SJSA1 (cell line): ENCODE measurements around the gene ANXA11. TPM values are rescaled to one million over a fixed set of nuclear protein-coding genes. Genes with fewer than 3 reads are reported as not detected.

Experiments used
- DNase-seq, 2 experiments: peaks; one replicate each; pipeline ENCODE4 v3.0.0-alpha.2; 2015 to 2020; ENCODE audit warnings: low spot score in 2 of 2, low read depth in 1 of 2
- H3K27ac ChIP-seq: fragments of 250-450 bp; sonication (Bioruptor Pico); 2 replicates; pipeline ENCODE4 v1.5.1; 2020; ENCODE audit warnings: mild to moderate bottlenecking, moderate library complexity
- H3K27me3 ChIP-seq: fragments of 250-450 bp; sonication (Bioruptor Pico); replicated peaks from 2 replicates; pipeline ENCODE4 v1.5.1; 2020; ENCODE audit warnings: mild to moderate bottlenecking, moderate library complexity
- H3K36me3 ChIP-seq: fragments of 250-450 bp; sonication (Bioruptor Pico); 2 replicates; pipeline ENCODE4 v1.5.1; 2020; ENCODE audit warnings: mild to moderate bottlenecking
- H3K4me1 ChIP-seq: fragments of 250-450 bp; sonication (Bioruptor Pico); replicated peaks from 2 replicates; pipeline ENCODE4 v1.6.1; 2021; ENCODE audit warnings: mild to moderate bottlenecking
- H3K4me3 ChIP-seq: fragments of 250-450 bp; sonication (Bioruptor Pico); 2 replicates; pipeline ENCODE4 v1.5.1; 2020; ENCODE audit warnings: mild to moderate bottlenecking
- H3K9me3 ChIP-seq: fragments of 250-450 bp; sonication (Bioruptor Pico); replicated peaks from 2 replicates; pipeline ENCODE4 v1.5.1; 2020; ENCODE audit warnings: mild to moderate bottlenecking
- total RNA-seq: library from RNA; depleted of rRNA; stranded (reverse); fragments of >200 nt; shearing (Covaris generic); gene quantifications from 2 replicates; pipeline ENCODE4 v1.2.3, GENCODE V29; 2014

The ANXA11 gene
- total RNA-seq, 1 experiment from 2014 or later, result 114 TPM

GRCh38 chr10:80173466-80173865 lies 31.9 kb downstream of the ANXA11 start:
- peaks cover 50% of the 10 kb centered on the region for H3K36me3 ChIP-seq

GRCh38 chr10:80172896-80173295 lies 32.4 kb downstream of the ANXA11 start:
- 0 out of 2 replicates have a peak, but pooled peaks cover 5% of the 10 kb centered on the region for H3K4me1 ChIP-seq
- no peaks in the 10 kb centered on the region for H3K27me3 ChIP-seq
- H3K27ac ChIP-seq, result no peak overlapping the region
- H3K36me3 ChIP-seq, result peaks cover 50% of the 10 kb centered on the region
- DNase-seq, result no peak
- H3K9me3 ChIP-seq, result no peaks in the 10 kb centered on the region
- no peak overlapping the region for H3K4me3 ChIP-seq

More at GRCh38 chr10:80173466-80173865, 31.9 kb downstream of the ANXA11 start:
- H3K9me3 ChIP-seq, result no peaks in the 10 kb centered on the region
- no peak overlapping the region for H3K27ac ChIP-seq
- H3K4me3 ChIP-seq, result no peak overlapping the region
- no peak for DNase-seq
- no peaks in the 10 kb centered on the region for H3K27me3 ChIP-seq
- H3K4me1 ChIP-seq, result 0 out of 2 replicates have a peak, but pooled peaks cover 5% of the 10 kb centered on the region

- Histone ChIP-seq H3K9me3 (no peaks in the 10 kb centered on the region), H3K27me3 (no peaks in the 10 kb centered on the region), H3K4me3 (no peak overlapping the region), H3K27ac (no peak overlapping the region), H3K36me3 (peaks cover 63% of the 10 kb centered on the region), H3K4me1 (peaks cover 13% of the 10 kb centered on the region)
- no peak for DNase-seq
Observed at GRCh38 chr10:80171248-80171660, 34.1 kb downstream of the ANXA11 start.

GRCh38 chr10:80170641-80171040 lies 34.7 kb downstream of the ANXA11 start:
- H3K4me1 ChIP-seq, result peaks cover 19% of the 10 kb centered on the region
- DNase-seq, result no peak
- no peaks in the 10 kb centered on the region for H3K27me3 ChIP-seq
- no peak overlapping the region for H3K4me3 ChIP-seq
- no peak overlapping the region for H3K27ac ChIP-seq
- H3K9me3 ChIP-seq, result no peaks in the 10 kb centered on the region
- H3K36me3 ChIP-seq, result peaks cover 67% of the 10 kb centered on the region

GRCh38 chr10:80170026-80170425 lies 35.3 kb downstream of the ANXA11 start:
- Histone ChIP-seq H3K27ac (no peak overlapping the region), H3K9me3 (no peaks in the 10 kb centered on the region), H3K4me1 (peaks cover 25% of the 10 kb centered on the region), H3K36me3 (peaks cover 71% of the 10 kb centered on the region), H3K27me3 (no peaks in the 10 kb centered on the region), H3K4me3 (no peak overlapping the region)
- DNase-seq, result no peak

GRCh38 chr10:80168679-80169380 lies 36.5 kb downstream of the ANXA11 start:
- H3K9me3 ChIP-seq, result no peaks in the 10 kb centered on the region
- DNase-seq, result no peak
- no peak overlapping the region for H3K27ac ChIP-seq
- H3K36me3 ChIP-seq, result peaks cover 79% of the 10 kb centered on the region
- H3K4me3 ChIP-seq, result no peak overlapping the region
- H3K27me3 ChIP-seq, result no peaks in the 10 kb centered on the region
- peaks cover 37% of the 10 kb centered on the region for H3K4me1 ChIP-seq

GRCh38 chr10:80168162-80168511 lies 37.2 kb downstream of the ANXA11 start:
- no peak for DNase-seq
- Histone ChIP-seq H3K27me3 (no peaks in the 10 kb centered on the region), H3K4me1 (peaks cover 44% of the 10 kb centered on the region), H3K9me3 (no peaks in the 10 kb centered on the region), H3K27ac (no peak overlapping the region), H3K36me3 (peaks cover 77% of the 10 kb centered on the region), H3K4me3 (no peak overlapping the region)

GRCh38 chr10:80167471-80168161 lies 37.7 kb downstream of the ANXA11 start:
- H3K9me3 ChIP-seq, result no peaks in the 10 kb centered on the region

GRCh38 chr10:80166581-80167470 lies 38.5 kb downstream of the ANXA11 start:
- Histone ChIP-seq H3K27ac (peak overlapping the region; percentile 54), H3K27me3 (no peaks in the 10 kb centered on the region), H3K36me3 (peaks cover 78% of the 10 kb centered on the region), H3K4me3 (no peak overlapping the region), H3K4me1 (peaks cover 47% of the 10 kb centered on the region), H3K9me3 (no peaks in the 10 kb centered on the region)
- DNase-seq, result no peak

More at GRCh38 chr10:80167471-80168161, 37.7 kb downstream of the ANXA11 start:
- no peak overlapping the region for H3K27ac ChIP-seq
- H3K27me3 ChIP-seq, result no peaks in the 10 kb centered on the region
- peaks cover 47% of the 10 kb centered on the region for H3K4me1 ChIP-seq
- no peak for DNase-seq
- H3K4me3 ChIP-seq, result no peak overlapping the region
- H3K36me3 ChIP-seq, result peaks cover 77% of the 10 kb centered on the region

GRCh38 chr10:80165173-80165572 lies 40.2 kb downstream of the ANXA11 start:
- Histone ChIP-seq H3K4me3 (no peak overlapping the region), H3K4me1 (peaks cover 50% of the 10 kb centered on the region), H3K27ac (peak overlapping the region; percentile 23; the same call in 1 of the 2 replicates), H3K9me3 (no peaks in the 10 kb centered on the region), H3K36me3 (peaks cover 75% of the 10 kb centered on the region), H3K27me3 (no peaks in the 10 kb centered on the region)
- no peak for DNase-seq

GRCh38 chr10:80164596-80164995 lies 40.7 kb downstream of the ANXA11 start:
- Histone ChIP-seq H3K36me3 (peaks cover 74% of the 10 kb centered on the region), H3K4me3 (no peak overlapping the region), H3K27ac (no peak overlapping the region), H3K4me1 (peaks cover 56% of the 10 kb centered on the region), H3K27me3 (no peaks in the 10 kb centered on the region), H3K9me3 (no peaks in the 10 kb centered on the region)
- no peak for DNase-seq

- DNase-seq, result peak; percentile 64
- no peak overlapping the region for H3K4me3 ChIP-seq
- H3K27me3 ChIP-seq, result no peaks in the 10 kb centered on the region
- H3K36me3 ChIP-seq, result peaks cover 74% of the 10 kb centered on the region
- no peak overlapping the region for H3K27ac ChIP-seq
- H3K9me3 ChIP-seq, result no peaks in the 10 kb centered on the region
- H3K4me1 ChIP-seq, result peaks cover 61% of the 10 kb centered on the region
Observed at GRCh38 chr10:80163741-80164341, 41.5 kb downstream of the ANXA11 start.

- Histone ChIP-seq H3K9me3 (no peaks in the 10 kb centered on the region), H3K27ac (no peak overlapping the region), H3K36me3 (peaks cover 82% of the 10 kb centered on the region), H3K4me3 (no peak overlapping the region), H3K4me1 (peaks cover 77% of the 10 kb centered on the region), H3K27me3 (no peaks in the 10 kb centered on the region)
- no peak for DNase-seq
Observed at GRCh38 chr10:80161321-80162083, 43.8 kb downstream of the ANXA11 start.
